ENCODE measurements around the gene TMEM74B. TPM values are rescaled to one million over a fixed set of nuclear protein-coding genes. Genes with fewer than 3 reads are reported as not detected.

The TMEM74B gene
- total and polyA plus RNA-seq, 10 donors, result 0.46 to 2.7 (median 0.77) TPM; not detected in 1

DNA sequence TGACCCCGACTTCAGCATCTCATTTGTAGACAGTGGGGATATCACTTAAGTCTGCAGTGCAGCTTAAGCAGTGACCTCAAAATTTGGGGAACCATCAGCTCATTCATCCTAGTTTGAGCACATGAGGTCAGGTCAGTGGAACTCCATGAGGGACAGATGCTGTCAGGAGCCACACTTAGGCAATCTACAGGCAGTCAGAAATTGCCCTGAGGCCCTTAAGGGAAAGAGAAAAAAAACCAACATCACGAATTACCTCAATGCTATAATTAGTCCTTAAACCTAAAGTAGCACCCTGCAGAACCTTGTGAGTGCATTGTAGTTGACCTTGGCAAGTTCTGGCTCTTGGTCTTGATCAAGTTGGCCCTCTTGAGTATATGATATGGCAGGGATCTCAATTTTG lies 21.1 kb downstream of the TMEM74B start:
- DNase-seq, result no peak
- 79 to 93% (median 86%) methylated on average over 2 of the region's 2 CpGs for WGBS, 5 donors
- Histone ChIP-seq H3K4me3 (no peak overlapping the region), H3K4me1 (no peaks in the 10 kb centered on the region), H3K27me3 (replicated peaks in 1 of 7) (no peaks in the 10 kb centered on the region), H3K27ac (no peak overlapping the region), H3K9me3 (no peaks in the 10 kb centered on the region), H3K36me3 (peaks cover 11 to 100% (median 85%) of the 10 kb centered on the region in 6 donors)
- intact Hi-C loops (cut with DNase I; ENCODE audit: low total_unique reads), result no loop called here
- no peak for TF ChIP-seq POLR2AphosphoS5 (IDR thresholded peaks at IDR 0.05)
- TF ChIP-seq POLR2A (IDR thresholded peaks at IDR 0.05), result no peak
- TF ChIP-seq, protein P1, sequence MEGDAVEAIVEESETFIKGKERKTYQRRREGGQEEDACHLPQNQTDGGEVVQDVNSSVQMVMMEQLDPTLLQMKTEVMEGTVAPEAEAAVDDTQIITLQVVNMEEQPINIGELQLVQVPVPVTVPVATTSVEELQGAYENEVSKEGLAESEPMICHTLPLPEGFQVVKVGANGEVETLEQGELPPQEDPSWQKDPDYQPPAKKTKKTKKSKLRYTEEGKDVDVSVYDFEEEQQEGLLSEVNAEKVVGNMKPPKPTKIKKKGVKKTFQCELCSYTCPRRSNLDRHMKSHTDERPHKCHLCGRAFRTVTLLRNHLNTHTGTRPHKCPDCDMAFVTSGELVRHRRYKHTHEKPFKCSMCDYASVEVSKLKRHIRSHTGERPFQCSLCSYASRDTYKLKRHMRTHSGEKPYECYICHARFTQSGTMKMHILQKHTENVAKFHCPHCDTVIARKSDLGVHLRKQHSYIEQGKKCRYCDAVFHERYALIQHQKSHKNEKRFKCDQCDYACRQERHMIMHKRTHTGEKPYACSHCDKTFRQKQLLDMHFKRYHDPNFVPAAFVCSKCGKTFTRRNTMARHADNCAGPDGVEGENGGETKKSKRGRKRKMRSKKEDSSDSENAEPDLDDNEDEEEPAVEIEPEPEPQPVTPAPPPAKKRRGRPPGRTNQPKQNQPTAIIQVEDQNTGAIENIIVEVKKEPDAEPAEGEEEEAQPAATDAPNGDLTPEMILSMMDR (IDR thresholded peaks at IDR 0.05 in 8 of 11, conservative IDR thresholded peaks at IDR 0.05 in 3 of 11), result no peak

DNA sequence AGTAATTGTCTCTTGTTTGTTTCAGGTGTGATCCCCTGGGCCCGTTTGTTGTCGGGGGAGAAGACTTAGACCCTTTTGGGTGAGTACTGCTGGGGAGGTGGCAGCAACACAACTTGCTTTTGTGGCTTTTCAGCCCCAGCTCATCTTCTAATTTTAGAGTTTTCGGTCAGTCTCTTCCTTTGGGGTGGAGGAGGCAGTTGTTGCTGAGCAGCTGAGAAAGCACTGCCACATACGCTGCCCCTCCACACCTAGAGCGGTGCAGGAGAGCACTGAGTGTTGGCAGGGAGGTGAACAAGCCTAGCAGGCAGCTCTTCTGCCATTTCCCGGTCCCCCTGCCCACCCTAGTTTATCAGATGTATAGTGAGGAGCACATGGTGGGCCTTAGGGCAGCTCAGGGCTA lies 21.7 kb downstream of the TMEM74B start:
- no peaks in the 10 kb centered on the region for H3K27me3 ChIP-seq (replicated peaks in 1 of 7)
- H3K36me3 ChIP-seq, result peaks cover 11 to 100% (median 80%) of the 10 kb centered on the region in 6 donors
- TF ChIP-seq POLR2A (IDR thresholded peaks at IDR 0.05) (no peak), POLR2AphosphoS5 (IDR thresholded peaks at IDR 0.05) (no peak)
- TF ChIP-seq, protein P1 (IDR thresholded peaks at IDR 0.05 in 8 of 11, conservative IDR thresholded peaks at IDR 0.05 in 3 of 11), result no peak
- WGBS, 5 donors, result 80 to 88% (median 85%) methylated on average over 6 of the region's 6 CpGs
- no peak overlapping the region for H3K4me3 ChIP-seq
- H3K4me1 ChIP-seq, result no peaks in the 10 kb centered on the region
- H3K27ac ChIP-seq, result no peak overlapping the region
- no peak for DNase-seq
- H3K9me3 ChIP-seq, result no peaks in the 10 kb centered on the region
- intact Hi-C loops (cut with DNase I; ENCODE audit: low total_unique reads), result no loop called here

DNA sequence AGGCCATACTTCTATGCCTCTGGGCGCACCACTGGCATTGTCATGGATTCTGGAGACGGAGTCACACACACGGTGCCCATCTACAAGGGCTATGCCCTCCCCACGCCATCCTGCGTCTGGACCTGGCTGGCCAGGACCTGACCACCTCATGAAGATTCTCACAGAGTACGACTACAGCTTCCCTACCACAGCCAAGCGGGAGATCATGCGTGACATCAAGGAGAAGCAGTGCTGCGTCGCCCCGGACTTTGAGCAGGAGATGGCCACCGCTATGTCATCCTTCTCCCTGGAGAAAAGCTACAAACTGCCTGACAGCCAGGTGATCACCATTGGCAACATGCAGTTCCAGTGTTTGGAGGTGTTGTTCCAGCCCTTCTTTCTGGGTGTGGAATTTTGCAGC lies 23.8 kb downstream of the TMEM74B start:
- intact Hi-C loops (cut with DNase I; ENCODE audit: low total_unique reads), result no loop called here
- H3K4me1 ChIP-seq, result no peaks in the 10 kb centered on the region
- no peak overlapping the region for H3K27ac ChIP-seq
- TF ChIP-seq POLR2A (IDR thresholded peaks at IDR 0.05), result no peak
- TF ChIP-seq POLR2AphosphoS5 (IDR thresholded peaks at IDR 0.05), result peak in 2 of 3 donors; percentile 6 to 36
- H3K9me3 ChIP-seq, result peaks cover 0 to 7% (median 4%) of the 10 kb centered on the region in 8 donors
- H3K36me3 ChIP-seq, result peaks cover 11 to 97% (median 63%) of the 10 kb centered on the region in 6 donors
- WGBS, 5 donors, result 97 to 100% (median 99%) methylated on average over 11 to 12 of the region's 12 CpGs
- no peak overlapping the region for H3K4me3 ChIP-seq
- H3K27me3 ChIP-seq (replicated peaks in 1 of 7), result no peaks in the 10 kb centered on the region
- no peak for DNase-seq

DNA sequence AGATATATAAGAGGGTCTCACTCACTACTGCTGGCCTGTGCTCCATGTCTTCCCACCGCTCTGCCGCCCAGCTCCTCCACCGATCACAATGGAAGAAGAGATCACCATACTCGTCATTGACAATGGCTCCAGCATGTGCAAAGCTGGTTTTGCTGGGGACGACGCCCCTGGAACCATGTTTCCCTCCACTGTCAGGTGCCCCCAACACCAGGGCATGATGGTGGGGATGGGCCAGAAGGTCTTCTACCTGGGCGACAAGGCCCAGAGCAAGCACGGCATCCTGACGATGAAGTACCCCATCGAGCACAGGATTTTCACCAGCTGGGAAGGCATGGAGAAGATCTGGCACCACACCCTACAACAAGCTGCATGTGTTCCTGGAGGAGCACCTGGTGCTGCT lies 24.3 kb downstream of the TMEM74B start:
- no peak for DNase-seq
- intact Hi-C loops (cut with DNase I; ENCODE audit: low total_unique reads), result no loop called here
- H3K4me1 ChIP-seq, result no peaks in the 10 kb centered on the region
- H3K36me3 ChIP-seq, result peaks cover 11 to 97% (median 61%) of the 10 kb centered on the region in 6 donors
- no peak for TF ChIP-seq POLR2A (IDR thresholded peaks at IDR 0.05)
- TF ChIP-seq POLR2AphosphoS5 (IDR thresholded peaks at IDR 0.05), result no peak
- TF ChIP-seq, protein P1 (IDR thresholded peaks at IDR 0.05 in 8 of 11, conservative IDR thresholded peaks at IDR 0.05 in 3 of 11), result no peak
- no peak overlapping the region for H3K27ac ChIP-seq
- peaks cover 0 to 12% (median 7%) of the 10 kb centered on the region in 8 donors for H3K9me3 ChIP-seq
- H3K27me3 ChIP-seq (replicated peaks in 1 of 7), result no peaks in the 10 kb centered on the region
- 94 to 98% (median 97%) methylated on average over 7 to 10 of the region's 10 CpGs for WGBS, 5 donors
- H3K4me3 ChIP-seq, result no peak overlapping the region

DNA sequence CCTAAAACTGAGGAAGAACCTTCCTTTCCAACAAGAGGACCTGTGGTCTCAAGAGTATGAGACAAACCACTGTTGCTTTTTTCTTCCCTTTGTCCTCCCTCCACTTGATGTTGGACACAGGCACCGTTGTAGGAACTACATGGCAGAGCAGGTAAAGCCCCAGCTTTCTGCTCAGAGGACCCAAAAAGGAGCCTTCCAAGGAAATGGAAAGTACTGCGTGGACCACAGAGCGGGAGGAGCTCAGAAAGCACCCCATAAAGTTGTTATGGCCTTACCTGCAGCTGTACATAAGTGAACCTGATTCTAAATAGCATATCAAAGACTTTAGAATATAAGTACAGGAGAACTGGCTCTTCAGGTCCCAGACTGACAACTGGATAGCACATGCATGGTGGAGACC lies 29.4 kb downstream of the TMEM74B start:
- DNase-seq, result no peak
- Histone ChIP-seq H3K9me3 (peaks cover 0 to 12% (median 7%) of the 10 kb centered on the region in 8 donors), H3K27me3 (replicated peaks in 1 of 7) (no peaks in the 10 kb centered on the region), H3K27ac (no peak overlapping the region), H3K4me1 (no peaks in the 10 kb centered on the region), H3K4me3 (no peak overlapping the region), H3K36me3 (peaks cover 3 to 96% (median 37%) of the 10 kb centered on the region in 6 donors)
- 95 to 99% (median 98%) methylated on average over 3 of the region's 3 CpGs for WGBS, 5 donors
- TF ChIP-seq POLR2A (IDR thresholded peaks at IDR 0.05) (no peak), POLR2AphosphoS5 (IDR thresholded peaks at IDR 0.05) (no peak)
- TF ChIP-seq, protein P1 (IDR thresholded peaks at IDR 0.05 in 8 of 11, conservative IDR thresholded peaks at IDR 0.05 in 3 of 11), result no peak
- intact Hi-C loops (cut with DNase I; ENCODE audit: low total_unique reads), result no loop called here

Measured in spleen (tissue), 11 donors.